Measurements from ENCODE around the gene ECM2. TPM values are rescaled to one million over a fixed set of nuclear protein-coding genes. Genes with fewer than 3 reads are reported as not detected.

Gene ECM2
- 4.3 and 5.0 TPM in 2 replicates for total RNA-seq

DNA sequence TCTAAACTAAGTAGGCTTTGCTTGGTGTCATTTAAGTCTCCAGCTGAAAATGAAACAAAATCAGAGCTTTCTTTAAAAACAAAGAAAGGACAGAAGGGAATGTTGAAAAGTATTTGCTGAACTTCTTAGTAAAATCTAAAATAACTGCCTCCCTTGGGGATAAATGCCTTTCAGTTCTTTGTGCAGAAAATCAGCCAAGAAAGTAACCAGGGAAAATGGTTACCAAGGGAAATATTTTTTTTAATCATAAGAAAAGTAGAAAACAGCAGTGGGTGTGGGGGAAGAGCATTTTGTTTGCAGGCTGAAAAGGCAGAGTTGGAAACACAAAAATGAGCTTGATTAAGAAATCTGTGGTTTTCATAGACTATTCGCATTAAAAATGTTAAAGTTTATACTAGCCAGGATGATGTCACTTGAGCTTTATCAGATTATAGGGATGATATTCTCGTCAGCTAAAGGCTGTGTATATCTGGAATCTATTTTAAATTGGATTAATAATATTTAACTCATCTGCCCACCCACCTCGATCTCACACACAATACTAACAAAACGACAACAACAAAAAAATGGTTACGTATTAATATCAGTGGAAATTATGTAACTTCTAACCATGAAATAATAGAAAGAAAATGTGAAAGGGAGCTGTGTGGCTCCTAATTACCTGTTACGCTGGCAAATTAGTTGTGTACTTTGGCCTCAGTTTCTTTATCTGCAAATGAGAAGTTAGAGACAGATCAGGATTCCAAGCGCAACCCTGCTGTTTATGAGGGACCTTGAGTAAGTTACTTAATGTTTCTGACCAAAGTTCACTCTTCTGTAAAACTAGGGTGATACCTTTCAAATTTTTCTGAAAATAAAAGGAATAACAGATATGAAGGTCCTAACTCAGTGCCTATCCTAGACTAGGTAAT lies at the start of gene ECM2:
TSS of gene ECM2 (minus strand) at position 51 of the 911 bp plus-strand sequence. CDS start 13,124 bp downstream, outside the sequence.

GRCh38 chr9:92482329-92482728 lies 53.5 kb downstream of the ECM2 start, which contains the start of gene ASPN:
Gene ASPN, minus strand, starts transcription at chr9:92482506.

Other genes starting within 250 kb of the ECM2 start
- gene IARS1, start 242.3 kb downstream of the ECM2 start, total RNA-seq = 445 and 751 TPM in 2 replicates
- gene NOL8, start 210.6 kb downstream of the ECM2 start, total RNA-seq = 18.9 and 28.8 TPM in 2 replicates
- gene CENPP, start 210.0 kb downstream of the ECM2 start, total RNA-seq = 1.8 and 2.4 TPM in 2 replicates
- gene OGN, start 131.4 kb downstream of the ECM2 start, total RNA-seq = 0.57 and 0.65 TPM in 2 replicates
- not detected in 2 replicates for gene OMD, start 111.5 kb downstream of the ECM2 start, total RNA-seq
- 1.1 and 2.0 TPM in 2 replicates for gene ASPN, start 53.5 kb downstream of the ECM2 start, total RNA-seq
- gene IPPK, start 134.1 kb upstream of the ECM2 start, total RNA-seq = 12.1 and 13.9 TPM in 2 replicates
- gene BICD2, start 228.8 kb upstream of the ECM2 start, total RNA-seq = 32.9 and 42.6 TPM in 2 replicates